GM18519 (cell line): ENCODE data around the gene NDUFA6.
A peak's percentile ranks its signal among the peaks of the same experiment; 100 is the strongest.
"Not testable (repeated sequence)": the region's sequence is repeated elsewhere in the genome, so short reads cannot be mapped to it uniquely, and the experiment has no call there.

Experiments used
- ATAC-seq: cut with Tn5 transposase; IDR thresholded peaks from one replicate; pipeline ENCODE4 v1.9.1; 2021; ENCODE audit warnings: mild to moderate bottlenecking, moderate library complexity; ENCODE audit not compliant: unreplicated experiment, low FRiP score

Gene NDUFA6

DNA sequence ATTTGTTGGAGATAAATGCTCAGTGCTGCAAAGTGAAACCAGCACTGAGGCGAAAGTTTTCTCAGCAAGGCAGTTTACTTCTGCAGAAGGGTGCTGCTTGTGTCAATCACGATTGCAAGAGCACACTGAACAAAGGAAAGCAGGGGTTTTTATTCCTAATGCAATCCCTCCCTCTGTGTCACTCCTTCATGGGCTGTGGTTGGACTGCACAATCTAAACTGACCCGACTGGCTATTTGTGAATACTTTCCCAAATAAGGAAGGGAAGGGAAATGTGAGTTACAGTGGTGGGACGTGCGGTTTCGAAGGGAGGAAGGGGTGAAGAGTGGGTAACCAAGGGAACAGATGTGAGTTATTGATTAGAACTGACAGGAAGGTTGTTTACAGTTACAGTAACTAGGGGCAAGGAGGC, 24.9 kb upstream of the NDUFA6 start:
- ATAC-seq, result not testable (repeated sequence)

DNA sequence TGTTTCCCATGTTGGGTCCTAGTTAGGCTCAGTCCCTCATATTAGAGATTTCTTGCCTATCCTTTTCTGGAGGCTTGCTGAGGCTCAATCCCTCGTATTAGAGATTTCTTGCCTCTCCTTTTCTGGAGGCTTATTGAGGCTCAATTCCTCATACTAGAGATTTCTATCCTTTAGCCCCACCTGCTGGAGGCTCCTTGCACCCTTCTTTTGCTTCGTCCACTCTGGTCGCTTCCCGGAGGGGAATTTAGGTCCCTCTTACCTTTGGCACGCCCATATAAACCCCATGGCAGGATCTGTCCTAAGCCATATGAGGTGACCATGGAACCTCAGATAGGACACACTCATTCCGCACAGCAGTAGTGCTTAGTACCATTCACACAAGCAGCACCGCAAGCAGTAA, 24.1 kb upstream of the NDUFA6 start:
- ATAC-seq, result no peak

DNA sequence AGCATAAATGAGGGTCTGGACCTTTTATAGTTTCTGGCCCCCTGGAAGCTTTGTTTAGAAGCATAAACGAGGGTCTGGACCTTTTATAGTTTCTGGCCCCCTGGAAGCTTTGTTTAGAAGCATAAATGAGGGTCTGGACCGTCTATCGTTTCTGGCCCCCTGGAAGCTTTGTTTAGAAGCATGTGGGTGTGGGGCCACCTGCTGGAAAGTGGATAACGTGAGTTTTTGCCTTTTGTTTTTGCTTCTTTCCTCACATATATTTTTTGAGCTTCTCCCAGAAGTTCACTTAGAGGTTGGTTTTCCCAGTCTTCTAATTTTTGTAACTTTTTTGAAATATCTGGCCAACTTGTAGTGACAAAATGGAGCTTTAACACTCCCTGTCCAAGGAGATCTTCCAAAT, 22.2 kb upstream of the NDUFA6 start:
- ATAC-seq, result not testable (repeated sequence)

DNA sequence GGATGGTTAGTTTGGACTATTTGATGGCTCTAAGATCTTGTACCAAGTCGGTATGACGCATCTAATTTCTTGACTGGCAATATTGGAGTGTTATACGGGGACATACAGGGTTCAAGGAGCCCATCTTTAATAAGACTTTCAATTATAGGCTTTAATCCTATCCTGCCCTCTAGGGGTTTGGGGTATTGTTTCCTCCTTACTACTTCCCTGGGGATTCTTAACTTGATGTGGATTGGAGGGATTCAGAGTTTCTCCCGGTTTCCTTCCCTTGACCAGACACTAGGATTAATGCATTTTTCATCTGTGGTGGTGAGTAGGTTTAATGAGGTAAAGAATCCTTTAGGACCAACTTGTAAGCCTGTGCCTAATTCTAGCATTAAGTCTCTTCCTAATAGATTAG, 21.2 kb upstream of the NDUFA6 start:
- ATAC-seq, result no peak

DNA sequence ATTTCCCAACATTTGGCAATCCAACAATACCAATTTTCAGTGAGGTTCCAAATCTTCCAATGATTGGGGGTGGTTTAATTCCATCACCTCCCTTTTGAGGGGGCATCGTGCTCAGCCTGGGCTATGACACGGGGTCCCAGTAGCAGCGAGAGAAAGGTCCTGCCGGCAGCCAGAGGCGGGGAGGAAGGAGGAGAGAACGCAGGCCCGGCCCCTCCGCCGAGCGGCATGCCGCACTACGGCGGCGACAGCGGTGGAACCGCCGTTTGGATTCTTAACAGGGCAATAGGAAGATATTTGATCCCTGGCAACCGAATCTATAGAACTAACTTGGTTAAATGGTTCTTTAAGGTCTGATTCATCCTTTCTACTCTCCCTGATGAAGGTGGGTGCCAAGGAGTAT, 18.3 kb upstream of the NDUFA6 start:
- no peak for ATAC-seq

DNA sequence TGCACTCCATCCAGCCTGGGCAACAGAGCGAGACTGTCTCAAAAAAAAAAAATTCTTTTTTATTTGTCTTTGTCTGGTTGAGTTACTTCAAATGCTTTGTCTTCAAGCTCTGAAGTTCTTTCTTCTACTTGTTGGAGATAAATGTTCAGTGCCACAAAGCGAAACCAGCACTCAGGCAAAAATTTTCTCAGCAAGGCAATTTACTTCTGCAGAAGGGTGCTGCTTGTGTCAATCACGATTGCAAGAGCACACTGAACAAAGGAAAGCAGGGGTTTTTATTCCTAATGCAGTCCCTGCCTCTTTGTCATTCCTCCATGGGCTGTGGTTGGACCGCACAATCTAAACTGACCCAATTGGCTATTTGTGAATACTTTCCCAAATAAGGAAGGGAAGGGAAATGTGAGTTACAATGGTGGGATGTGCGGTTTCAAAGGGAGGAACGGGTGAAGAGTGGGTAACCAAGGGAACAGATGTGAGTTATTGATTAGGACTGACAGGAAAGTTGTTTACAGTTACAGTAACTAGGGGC, 13.8 kb upstream of the NDUFA6 start:
- ATAC-seq, result not testable (repeated sequence)

DNA sequence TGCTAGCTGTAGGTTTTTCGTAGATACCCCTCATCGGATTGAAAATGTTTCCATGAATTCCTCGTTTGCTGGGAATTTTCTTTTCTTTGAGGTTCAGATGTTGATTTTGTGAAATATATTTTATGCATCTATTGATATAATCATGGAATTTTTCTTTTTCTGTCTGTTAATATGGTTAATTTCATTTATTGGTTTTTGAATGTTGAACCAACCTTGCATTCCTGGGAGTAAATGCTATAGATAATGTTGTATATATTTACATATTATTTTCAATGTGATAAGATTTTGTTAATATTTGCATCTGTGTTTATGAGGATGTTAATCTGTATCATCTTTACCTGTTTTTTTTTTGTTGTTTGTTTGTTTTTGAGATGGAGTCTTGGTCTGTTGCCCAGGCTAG, 10.6 kb upstream of the NDUFA6 start:
- no peak for ATAC-seq

DNA sequence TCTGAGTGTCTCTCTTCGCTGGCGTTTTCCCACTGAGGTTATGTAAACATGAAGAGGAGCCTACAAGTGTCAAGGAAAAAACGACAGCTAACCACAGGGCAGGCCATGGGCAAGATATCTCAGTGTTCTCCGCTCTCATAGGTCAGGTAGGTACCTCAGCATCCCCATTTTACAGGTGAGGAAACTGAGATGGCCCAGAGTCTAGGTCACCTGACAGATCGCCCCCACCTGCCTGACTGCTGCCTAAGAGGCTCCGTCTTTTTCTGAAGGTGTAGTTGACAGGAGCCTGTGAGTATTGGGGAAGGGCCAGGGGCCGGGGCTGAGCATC, 847 bp upstream of the NDUFA6 start:
- no peak for ATAC-seq

DNA sequence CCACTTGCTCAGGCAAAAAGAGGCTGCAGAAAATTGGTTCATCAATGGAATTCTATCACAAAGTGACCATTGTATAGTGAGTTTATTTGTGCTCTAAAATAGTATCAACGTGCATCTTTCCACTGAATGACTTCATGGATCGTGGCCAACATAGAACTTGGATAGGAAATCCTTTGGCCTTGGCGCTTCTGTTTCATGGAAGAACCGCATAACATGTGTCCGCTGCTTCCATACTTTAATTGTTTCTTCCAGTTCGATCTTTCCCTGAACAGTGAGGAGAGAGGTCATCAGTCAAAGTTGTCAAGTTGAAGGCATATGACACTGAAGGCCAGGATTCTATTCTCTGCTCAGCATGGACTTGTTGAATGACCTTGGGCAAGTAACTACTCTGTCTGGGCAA, 4.5 kb downstream of the NDUFA6 start:
- no peak for ATAC-seq

DNA sequence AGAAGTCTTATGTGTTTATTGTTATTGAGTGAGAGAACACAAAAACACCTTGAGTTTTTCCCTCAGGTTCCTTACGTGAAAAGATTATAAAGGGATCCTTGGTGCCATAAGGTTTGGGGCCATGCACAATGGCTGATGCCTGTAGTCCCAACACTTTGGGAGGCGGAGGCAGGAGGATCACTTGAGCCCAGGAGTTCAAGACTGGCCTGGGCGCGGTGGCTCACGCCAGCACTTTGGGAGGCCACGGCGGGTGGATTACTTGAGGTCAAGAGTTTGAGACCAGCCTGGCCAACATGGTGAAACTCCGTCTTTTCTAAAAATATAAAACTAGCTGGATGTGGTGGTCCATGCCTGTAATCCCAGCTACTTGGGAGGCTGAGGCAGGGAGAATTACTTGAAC, 5.7 kb downstream of the NDUFA6 start:
- ATAC-seq, result no peak

DNA sequence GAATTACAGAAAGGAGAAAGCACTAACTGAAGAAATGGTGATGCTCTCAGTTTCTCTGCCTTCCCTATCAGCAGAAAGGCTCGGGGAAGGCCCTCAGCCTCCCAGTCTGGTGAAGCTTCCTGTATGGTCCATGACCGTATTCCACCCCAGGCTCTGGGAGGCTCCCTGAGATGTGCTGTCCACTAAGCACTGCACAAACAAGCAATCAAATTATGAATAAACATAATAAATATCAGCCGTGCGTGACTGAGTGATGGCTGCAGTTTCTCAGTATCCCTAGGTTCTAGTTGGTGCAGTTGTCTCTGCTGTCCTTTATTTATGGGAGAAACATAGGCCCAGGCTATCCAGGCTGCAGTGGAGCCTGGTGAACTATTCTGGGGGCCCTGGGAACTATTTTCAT, 7.5 kb downstream of the NDUFA6 start:
- no peak for ATAC-seq

DNA sequence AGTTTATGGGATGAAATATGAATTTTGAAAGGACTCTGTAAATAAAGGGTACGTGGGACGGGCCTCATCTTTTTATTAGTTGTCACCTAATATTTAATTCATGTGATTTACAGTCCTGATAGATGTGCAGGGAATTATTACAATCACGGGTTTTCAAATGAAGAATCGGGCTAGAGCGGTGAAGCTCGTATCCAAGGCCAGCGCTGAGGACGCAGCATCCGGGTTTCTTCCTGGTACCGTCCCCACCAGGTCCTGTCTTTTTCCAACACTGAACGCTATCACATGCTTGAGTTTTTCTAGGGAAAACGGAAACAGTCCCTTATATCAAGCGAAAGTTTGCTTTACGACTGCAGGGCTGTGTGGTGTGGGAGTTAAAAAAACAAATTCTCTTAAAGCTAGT, 10.3 kb downstream of the NDUFA6 start:
- no peak for ATAC-seq

DNA sequence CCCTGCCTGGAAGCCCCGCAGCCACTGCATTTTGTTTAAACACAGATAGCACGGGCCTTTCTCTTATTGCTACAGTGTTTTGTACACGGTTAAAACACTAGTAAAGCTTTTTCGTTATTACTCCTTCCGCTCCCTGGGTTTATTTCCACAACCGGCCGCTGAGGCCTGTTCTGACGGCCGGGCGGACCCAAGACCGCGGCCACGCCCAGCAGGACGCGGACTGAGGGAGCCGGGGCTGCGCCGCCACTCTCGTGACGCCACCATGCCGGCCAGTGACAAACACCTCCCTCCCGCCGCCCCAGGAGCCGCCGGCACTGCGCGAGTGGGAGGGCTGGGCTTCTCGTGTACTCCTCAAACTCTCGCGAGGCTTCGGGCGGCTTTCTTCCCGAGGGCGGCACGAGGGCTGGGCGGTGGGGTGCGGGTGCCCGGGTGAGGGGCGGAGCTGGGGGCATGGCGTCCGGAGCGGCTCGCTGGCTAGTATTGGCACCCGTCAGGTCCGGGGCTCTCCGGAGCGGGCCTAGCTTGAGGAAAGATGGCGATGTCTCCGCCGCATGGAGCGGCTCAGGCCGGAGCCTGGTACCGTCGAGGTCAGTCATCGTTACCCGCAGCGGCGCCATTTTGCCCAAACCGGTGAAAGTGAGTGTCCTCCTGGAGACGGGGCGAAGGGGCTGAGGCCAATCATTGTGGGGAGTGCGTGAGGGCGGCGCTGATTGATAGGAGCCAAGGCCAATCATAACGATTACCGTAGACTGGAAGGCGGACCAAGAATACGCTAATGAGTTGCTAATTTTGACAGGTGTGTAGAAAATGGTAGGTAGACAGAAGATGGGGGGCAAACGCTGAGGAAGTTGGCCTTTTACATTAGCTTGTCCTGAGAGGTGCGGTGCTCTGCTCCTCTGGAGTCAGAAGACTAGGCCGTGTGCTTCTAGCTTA, 11.0 kb downstream of the NDUFA6 start, which contains the start of gene SMDT1:
SMDT1 (plus strand) TSS at position 382 of the 933 bp plus-strand sequence; CDS start at position 451, 69 bp downstream.
- peak; percentile 57 for ATAC-seq

DNA sequence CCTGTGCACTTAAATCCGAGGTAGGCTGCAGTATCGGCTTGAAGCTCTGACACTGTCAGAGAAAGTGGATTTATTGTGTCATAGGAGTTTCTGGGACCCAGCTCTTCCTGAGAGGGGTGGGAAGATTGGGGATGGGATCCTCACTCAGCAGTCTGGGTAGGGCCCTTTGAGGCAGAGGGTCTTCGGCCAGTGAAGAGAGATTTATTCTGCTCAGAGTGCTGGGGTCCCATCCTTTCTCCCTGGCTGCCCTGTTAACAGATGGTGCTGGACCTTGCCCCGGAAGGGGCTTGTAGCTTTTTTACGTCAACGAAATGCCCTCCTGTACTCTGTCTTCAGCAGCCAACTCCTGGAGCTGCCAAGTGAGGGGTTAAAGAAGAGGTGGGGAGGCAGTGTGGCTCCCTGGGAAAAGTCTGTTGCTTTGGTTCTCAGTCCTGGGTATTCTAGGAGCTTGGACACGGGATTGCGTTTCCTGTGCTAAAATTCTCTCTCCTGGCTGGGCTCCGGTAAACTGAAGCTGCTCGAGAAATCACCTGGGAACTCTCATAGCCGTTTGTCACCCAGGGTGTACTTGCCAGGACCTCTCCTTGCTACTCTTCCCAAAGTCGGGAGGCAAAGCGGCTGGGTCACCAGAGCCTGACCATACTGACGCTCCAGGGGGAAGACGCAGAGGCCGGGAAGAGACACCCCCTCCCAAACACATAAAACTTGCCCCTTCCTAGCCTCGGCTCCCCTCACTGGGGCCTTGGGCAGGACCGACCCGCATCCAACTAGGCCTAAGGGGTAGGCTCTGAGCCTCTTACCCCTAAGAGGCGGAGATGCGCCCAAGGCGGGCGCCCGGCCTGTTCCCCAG, 11.9 kb downstream of the NDUFA6 start:
- peak; percentile 8 for ATAC-seq

DNA sequence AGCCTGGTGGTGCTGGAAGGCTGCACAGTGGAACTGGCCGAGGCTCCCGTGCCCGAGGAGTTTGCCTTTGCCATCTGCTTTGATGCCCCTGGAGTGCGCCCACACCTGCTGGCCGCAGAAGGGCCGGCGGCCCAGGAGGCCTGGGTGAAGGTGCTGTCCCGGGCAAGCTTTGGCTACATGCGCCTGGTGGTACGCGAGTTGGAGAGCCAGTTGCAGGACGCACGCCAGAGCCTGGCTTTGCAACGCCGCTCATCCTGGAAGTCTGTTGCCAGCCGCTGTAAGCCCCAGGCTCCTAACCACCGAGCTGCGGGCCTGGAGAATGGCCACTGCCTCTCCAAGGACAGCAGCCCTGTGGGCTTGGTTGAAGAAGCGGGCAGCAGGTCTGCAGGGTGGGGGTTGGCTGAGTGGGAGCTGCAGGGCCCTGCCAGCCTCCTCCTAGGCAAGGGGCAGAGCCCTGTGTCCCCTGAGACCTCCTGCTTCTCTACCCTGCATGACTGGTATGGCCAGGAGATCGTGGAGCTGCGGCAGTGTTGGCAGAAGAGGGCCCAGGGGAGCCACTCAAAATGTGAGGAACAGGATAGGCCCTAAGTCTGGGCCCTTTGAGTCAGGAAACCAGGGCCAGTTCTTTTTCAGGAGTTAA, 13.0 kb downstream of the NDUFA6 start:
- no peak for ATAC-seq

DNA sequence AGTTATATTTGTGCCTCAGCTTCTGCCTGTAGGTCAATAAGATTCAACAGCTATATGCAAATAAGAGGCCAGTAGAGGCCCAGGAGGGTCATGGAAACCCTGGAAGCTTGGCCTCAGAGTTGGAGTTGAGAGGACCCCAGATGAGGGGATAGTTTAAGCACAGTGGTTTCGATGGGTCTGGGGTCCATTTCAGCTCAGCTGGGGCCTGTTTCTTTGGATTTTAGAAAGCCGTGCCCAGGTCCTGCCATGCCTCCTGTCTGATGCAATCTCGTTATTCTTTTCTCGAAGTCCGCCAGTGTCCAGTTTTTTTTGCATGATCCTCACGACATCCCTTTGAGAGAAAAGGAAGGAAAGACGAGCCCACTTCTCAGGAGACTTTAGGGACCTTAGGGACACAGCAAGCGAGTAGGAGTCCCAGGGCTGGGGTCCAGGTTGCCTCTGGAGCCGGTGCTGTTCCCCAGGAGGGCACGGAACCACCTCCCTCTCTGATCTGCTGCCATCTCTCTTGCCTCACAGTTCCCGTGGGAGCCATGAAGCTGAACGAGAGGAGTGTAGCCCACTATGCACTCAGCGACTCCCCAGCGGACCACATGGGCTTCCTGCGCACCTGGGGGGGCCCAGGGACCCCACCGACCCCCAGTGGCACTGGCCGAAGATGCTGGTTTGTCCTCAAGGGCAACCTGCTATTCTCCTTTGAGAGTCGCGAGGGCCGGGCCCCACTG, 13.6 kb downstream of the NDUFA6 start:
- ATAC-seq, result no peak

DNA sequence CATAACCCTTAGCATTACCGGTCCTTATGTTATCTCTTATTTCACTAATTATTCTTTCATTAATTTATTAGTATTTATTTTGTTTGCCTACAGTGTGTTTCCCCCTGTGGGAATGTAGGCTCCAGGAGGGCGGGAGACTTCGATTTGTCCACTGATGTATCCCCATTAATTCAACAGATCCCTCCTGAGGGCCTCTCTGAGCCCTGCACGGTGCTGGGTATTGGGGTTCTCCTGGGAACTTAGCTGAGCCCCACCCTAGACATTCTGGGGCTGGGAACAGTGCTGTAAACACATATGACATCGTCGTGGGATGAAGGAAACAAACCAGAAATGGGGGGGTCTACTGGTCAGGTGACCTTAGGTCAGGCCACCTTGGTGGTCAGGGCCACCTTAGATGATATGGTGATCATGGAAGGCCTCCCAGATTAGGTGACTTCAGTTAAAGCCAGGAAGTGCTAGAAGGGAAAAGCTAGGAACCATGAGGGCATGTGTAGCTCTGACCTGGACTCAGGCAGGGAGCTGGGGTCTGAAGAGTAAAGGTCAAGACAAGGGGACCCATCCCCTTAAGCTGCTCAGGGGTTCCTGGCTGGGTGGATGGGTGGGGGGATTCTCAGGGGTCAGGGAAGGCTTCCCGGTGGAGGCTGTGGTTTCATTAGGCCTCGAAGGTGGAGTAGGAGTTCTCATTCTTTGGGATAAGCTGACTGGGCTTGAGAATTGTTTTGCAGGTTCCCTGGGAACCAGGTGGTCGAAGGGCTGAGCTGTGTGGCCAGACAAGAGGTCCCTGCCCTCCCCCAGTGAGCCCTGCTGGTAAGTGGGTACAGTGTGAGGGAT, 15.5 kb downstream of the NDUFA6 start:
- no peak for ATAC-seq

DNA sequence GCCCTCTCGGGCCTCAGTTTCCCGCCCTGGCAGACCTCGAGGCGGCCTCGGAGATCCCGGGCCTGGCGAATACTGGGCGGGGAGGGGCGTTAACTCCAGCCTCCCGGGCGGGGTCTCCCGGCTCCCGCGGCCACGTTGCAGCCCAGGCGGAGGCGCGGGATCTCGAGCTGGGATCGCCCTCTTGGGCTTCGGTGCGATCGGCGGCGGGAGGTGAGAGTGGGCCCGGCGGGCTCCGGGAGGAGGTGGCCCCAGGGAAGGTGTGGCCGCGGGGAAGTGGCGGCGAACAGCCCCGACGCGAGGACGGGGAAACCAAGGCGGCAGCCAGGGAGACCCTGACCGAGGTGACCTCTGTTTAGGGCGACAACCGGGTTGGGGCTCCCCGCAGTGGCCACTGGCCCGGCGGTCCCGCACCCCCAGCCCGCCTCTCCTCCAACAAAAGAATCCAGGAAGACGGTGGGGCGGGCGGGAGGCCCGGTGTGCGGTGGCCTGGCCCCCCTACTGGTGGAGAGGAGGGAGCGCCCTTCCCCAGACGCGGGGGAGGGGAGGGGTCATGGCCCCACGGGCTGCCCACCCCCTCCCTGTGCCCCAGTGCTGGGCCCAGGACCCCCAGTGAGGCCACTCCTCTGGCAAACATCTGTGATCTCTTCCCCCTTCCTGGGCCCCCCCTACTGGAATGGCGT, 16.3 kb downstream of the NDUFA6 start, which contains the start of gene PHETA2:
PHETA2 (plus strand) TSS at position 117 of the 680 bp plus-strand sequence. CDS start 3,046 bp downstream, outside the sequence.
- ATAC-seq, result no peak

DNA sequence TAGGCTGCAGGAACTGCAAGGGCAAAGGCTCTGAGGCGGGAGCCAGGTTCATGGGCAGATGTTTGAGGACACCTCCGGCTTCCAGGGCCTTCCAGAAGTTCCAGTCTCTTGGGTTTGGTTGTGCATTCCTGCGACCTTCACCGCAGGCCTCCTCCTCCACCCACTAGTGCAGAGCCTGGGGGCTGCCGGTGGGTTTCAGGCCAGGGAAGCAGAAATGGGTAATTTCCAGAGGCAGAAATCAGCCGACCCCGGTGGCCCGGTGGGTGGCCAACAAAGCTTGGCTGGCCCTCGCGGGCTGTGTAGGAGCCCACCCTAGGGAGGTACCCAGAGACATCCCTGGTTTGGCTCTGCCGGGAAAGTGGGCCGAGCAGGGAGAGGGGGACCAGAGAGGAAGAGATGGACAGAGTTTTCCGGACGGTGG, 16.9 kb downstream of the NDUFA6 start:
- no peak for ATAC-seq
